ENCODE results near the gene P2RY6. TPM values are rescaled to one million over a fixed set of nuclear protein-coding genes. Genes with fewer than 3 reads are reported as not detected.

Gene P2RY6
- total and polyA plus RNA-seq, 3 experiments from 2014 or later, result 0.20 to 0.24 TPM; not detected in 1

GRCh38 chr11:73318501-73319011, 46.4 kb downstream of the P2RY6 start:
- no peaks in the 10 kb centered on the region for H3K27me3 ChIP-seq (ENCODE audit: insufficient read depth, low read length, poor library complexity, severe bottlenecking)
- H3K27me3 Mint-ChIP-seq, result peaks cover 3 to 11% of the 10 kb centered on the region in 2 donors
- POLR2A ChIA-PET, result no interaction called here
- H3K27ac Mint-ChIP-seq, result no peak overlapping the region
- no peaks in the 10 kb centered on the region for H3K4me1 ChIP-seq (ENCODE audit: insufficient read depth, low read length)
- peaks cover 0 to 2% (median 0%) of the 10 kb centered on the region in 3 donors for H3K36me3 Mint-ChIP-seq
- no peaks in the 10 kb centered on the region for H3K9me3 ChIP-seq (ENCODE audit: low read length)
- H3K27ac ChIP-seq (ENCODE audit: low read depth, low read length), result no peak overlapping the region
- H3K9me3 Mint-ChIP-seq, result no peaks in the 10 kb centered on the region
- CTCF ChIA-PET, result interaction anchor here (2.1 kb wide), 1 partner anchor 17 kb away, joined by 6 read pairs; no protein-coding TSS in a partner anchor
- H3K4me3 ChIP-seq (ENCODE audit: low read length), result no peak overlapping the region
- no peak overlapping the region for H3K4me3 Mint-ChIP-seq
- no peak for DNase-seq
- no peaks in the 10 kb centered on the region for H3K36me3 ChIP-seq (ENCODE audit: insufficient read depth, low read length)
- H3K4me1 Mint-ChIP-seq, result peaks cover 0 to 9% (median 2%) of the 10 kb centered on the region in 3 donors

- Mint-ChIP-seq H3K27me3 (peaks cover 3 to 10% of the 10 kb centered on the region in 2 donors), H3K4me3 (no peak overlapping the region), H3K9me3 (no peaks in the 10 kb centered on the region), H3K4me1 (peaks cover 0 to 9% (median 0%) of the 10 kb centered on the region in 3 donors), H3K36me3 (peaks cover 0 to 2% (median 0%) of the 10 kb centered on the region in 3 donors), H3K27ac (peak overlapping the region in 1 of 8 donors; percentile 33)
- Histone ChIP-seq H3K4me3 (ENCODE audit: low read length) (no peak overlapping the region), H3K4me1 (ENCODE audit: insufficient read depth, low read length) (no peaks in the 10 kb centered on the region), H3K27me3 (ENCODE audit: insufficient read depth, low read length, poor library complexity, severe bottlenecking) (no peaks in the 10 kb centered on the region), H3K27ac (ENCODE audit: low read depth, low read length) (no peak overlapping the region), H3K9me3 (ENCODE audit: low read length) (no peaks in the 10 kb centered on the region), H3K36me3 (ENCODE audit: insufficient read depth, low read length) (no peaks in the 10 kb centered on the region)
- ChIA-PET POLR2A (interaction anchor here (1.4 kb wide), 1 partner anchor 14 kb away, joined by 3 read pairs; no protein-coding TSS in a partner anchor), CTCF (interaction anchor here (2.1 kb wide), 1 partner anchor 14 kb away, joined by 6 read pairs; no protein-coding TSS in a partner anchor)
- DNase-seq, result no peak
Observed at GRCh38 chr11:73320763-73321603, 48.8 kb downstream of the P2RY6 start.

- CTCF ChIA-PET, result interaction anchor here (1.1 to 2.1 kb wide), 2 partner anchors 12 to 13 kb away, joined by 3 to 6 read pairs; no protein-coding TSS in a partner anchor
- no peaks in the 10 kb centered on the region for H3K36me3 ChIP-seq (ENCODE audit: insufficient read depth, low read length)
- Mint-ChIP-seq H3K4me3 (no peak overlapping the region), H3K27me3 (peaks cover 3% of the 10 kb centered on the region in 2 donors), H3K9me3 (no peaks in the 10 kb centered on the region), H3K4me1 (peaks cover 0 to 9% (median 0%) of the 10 kb centered on the region in 3 donors), H3K27ac (peak overlapping the region in 1 of 8 donors; percentile 33), H3K36me3 (peaks cover 0 to 2% (median 0%) of the 10 kb centered on the region in 3 donors)
- no peaks in the 10 kb centered on the region for H3K27me3 ChIP-seq (ENCODE audit: insufficient read depth, low read length, poor library complexity, severe bottlenecking)
- no peaks in the 10 kb centered on the region for H3K4me1 ChIP-seq (ENCODE audit: insufficient read depth, low read length)
- no peak for DNase-seq
- no peak overlapping the region for H3K4me3 ChIP-seq (ENCODE audit: low read length)
- no peaks in the 10 kb centered on the region for H3K9me3 ChIP-seq (ENCODE audit: low read length)
- POLR2A ChIA-PET, result interaction anchor here (1.4 kb wide), 1 partner anchor 14 kb away, joined by 3 read pairs; no protein-coding TSS in a partner anchor
- H3K27ac ChIP-seq (ENCODE audit: low read depth, low read length), result no peak overlapping the region
Observed at GRCh38 chr11:73321604-73322381, 49.7 kb downstream of the P2RY6 start.

GRCh38 chr11:73322382-73323306, 50.5 kb downstream of the P2RY6 start:
- peaks cover 3% of the 10 kb centered on the region in 2 donors for H3K27me3 Mint-ChIP-seq
- Histone ChIP-seq H3K36me3 (ENCODE audit: insufficient read depth, low read length) (no peaks in the 10 kb centered on the region), H3K27ac (ENCODE audit: low read depth, low read length) (no peak overlapping the region), H3K4me1 (ENCODE audit: insufficient read depth, low read length) (no peaks in the 10 kb centered on the region), H3K9me3 (ENCODE audit: low read length) (no peaks in the 10 kb centered on the region), H3K4me3 (ENCODE audit: low read length) (no peak overlapping the region), H3K27me3 (ENCODE audit: insufficient read depth, low read length, poor library complexity, severe bottlenecking) (no peaks in the 10 kb centered on the region)
- CTCF ChIA-PET, result interaction anchor here (1.1 to 2.1 kb wide), 2 partner anchors 13 kb away, joined by 3 to 6 read pairs; no protein-coding TSS in a partner anchor
- POLR2A ChIA-PET, result no interaction called here
- no peaks in the 10 kb centered on the region for H3K9me3 Mint-ChIP-seq
- H3K36me3 Mint-ChIP-seq, result peaks cover 0 to 2% (median 0%) of the 10 kb centered on the region in 3 donors
- H3K4me1 Mint-ChIP-seq, result peaks cover 0 to 9% (median 0%) of the 10 kb centered on the region in 3 donors
- DNase-seq, result no peak
- peak overlapping the region in 1 of 8 donors; percentile 74 for H3K27ac Mint-ChIP-seq
- H3K4me3 Mint-ChIP-seq, result no peak overlapping the region

- Mint-ChIP-seq H3K27ac (no peak overlapping the region), H3K9me3 (no peaks in the 10 kb centered on the region), H3K4me3 (no peak overlapping the region), H3K4me1 (peaks cover 0 to 9% (median 0%) of the 10 kb centered on the region in 3 donors), H3K27me3 (peaks cover 3% of the 10 kb centered on the region in 2 donors), H3K36me3 (peaks cover 0 to under 1% (median 0%) of the 10 kb centered on the region in 3 donors)
- Histone ChIP-seq H3K27me3 (ENCODE audit: insufficient read depth, low read length, poor library complexity, severe bottlenecking) (no peaks in the 10 kb centered on the region), H3K4me3 (ENCODE audit: low read length) (no peak overlapping the region), H3K4me1 (ENCODE audit: insufficient read depth, low read length) (no peaks in the 10 kb centered on the region), H3K9me3 (ENCODE audit: low read length) (no peaks in the 10 kb centered on the region), H3K36me3 (ENCODE audit: insufficient read depth, low read length) (no peaks in the 10 kb centered on the region), H3K27ac (ENCODE audit: low read depth, low read length) (no peak overlapping the region)
- no peak for DNase-seq
- ChIA-PET POLR2A (no interaction called here), CTCF (no interaction called here)
Observed at GRCh38 chr11:73323464-73323863, 51.3 kb downstream of the P2RY6 start.

- Histone ChIP-seq H3K4me1 (ENCODE audit: insufficient read depth, low read length) (no peaks in the 10 kb centered on the region), H3K9me3 (ENCODE audit: low read length) (no peaks in the 10 kb centered on the region), H3K36me3 (ENCODE audit: insufficient read depth, low read length) (no peaks in the 10 kb centered on the region), H3K4me3 (ENCODE audit: low read length) (no peak overlapping the region), H3K27me3 (ENCODE audit: insufficient read depth, low read length, poor library complexity, severe bottlenecking) (no peaks in the 10 kb centered on the region), H3K27ac (ENCODE audit: low read depth, low read length) (no peak overlapping the region)
- no peak overlapping the region for H3K27ac Mint-ChIP-seq
- H3K36me3 Mint-ChIP-seq, result no peaks in the 10 kb centered on the region
- H3K4me1 Mint-ChIP-seq, result peaks cover 0 to 9% (median 0%) of the 10 kb centered on the region in 3 donors
- H3K9me3 Mint-ChIP-seq, result no peaks in the 10 kb centered on the region
- ChIA-PET POLR2A (no interaction called here), CTCF (interaction anchor here (1.4 kb wide), 1 partner anchor 13 kb away, joined by 3 read pairs; no protein-coding TSS in a partner anchor)
- DNase-seq, result no peak
- H3K27me3 Mint-ChIP-seq, result peaks cover 3% of the 10 kb centered on the region in 2 donors
- no peak overlapping the region for H3K4me3 Mint-ChIP-seq
Observed at GRCh38 chr11:73324116-73324515, 52.0 kb downstream of the P2RY6 start.

GRCh38 chr11:73324665-73325035, 52.5 kb downstream of the P2RY6 start:
- H3K4me1 Mint-ChIP-seq, result peaks cover 0 to 9% (median 0%) of the 10 kb centered on the region in 3 donors
- Histone ChIP-seq H3K27ac (ENCODE audit: low read depth, low read length) (no peak overlapping the region), H3K4me3 (ENCODE audit: low read length) (no peak overlapping the region), H3K36me3 (ENCODE audit: insufficient read depth, low read length) (no peaks in the 10 kb centered on the region), H3K9me3 (ENCODE audit: low read length) (no peaks in the 10 kb centered on the region), H3K27me3 (ENCODE audit: insufficient read depth, low read length, poor library complexity, severe bottlenecking) (no peaks in the 10 kb centered on the region), H3K4me1 (ENCODE audit: insufficient read depth, low read length) (no peaks in the 10 kb centered on the region)
- CTCF ChIA-PET, result interaction anchor here (1.4 kb wide), 1 partner anchor 12 kb away, joined by 3 read pairs; no protein-coding TSS in a partner anchor
- peaks cover 0 to 3% of the 10 kb centered on the region in 2 donors for H3K27me3 Mint-ChIP-seq
- no peaks in the 10 kb centered on the region for H3K9me3 Mint-ChIP-seq
- POLR2A ChIA-PET, result no interaction called here
- no peak for DNase-seq
- H3K27ac Mint-ChIP-seq, result peak overlapping the region in 1 of 8 donors; percentile 38
- H3K36me3 Mint-ChIP-seq, result no peaks in the 10 kb centered on the region
- no peak overlapping the region for H3K4me3 Mint-ChIP-seq
